Stimulated activated CD8-positive, alpha-beta memory T cell treated with anti-CD3 and anti-CD28 coated beads, Interleukin-15, amount 100 ng/mL, for 4 hours (primary cell): ENCODE results near the gene FAM163A.

Experiments
- DNase-seq, 2 donors: peaks; one replicate each; pipeline ENCODE4 v3.0.0-alpha.2; 2020; ENCODE audit warnings: low read depth in 2 of 2

Gene FAM163A

GRCh38 chr1:179750630-179751029 is 7.5 kb downstream of the FAM163A start:
- DNase-seq, result no peak

- DNase-seq, result no peak
Observed at GRCh38 chr1:179753061-179753460, 10.0 kb downstream of the FAM163A start.

- no peak for DNase-seq
Observed at GRCh38 chr1:179754041-179754624, 11.0 kb downstream of the FAM163A start.

DNA sequence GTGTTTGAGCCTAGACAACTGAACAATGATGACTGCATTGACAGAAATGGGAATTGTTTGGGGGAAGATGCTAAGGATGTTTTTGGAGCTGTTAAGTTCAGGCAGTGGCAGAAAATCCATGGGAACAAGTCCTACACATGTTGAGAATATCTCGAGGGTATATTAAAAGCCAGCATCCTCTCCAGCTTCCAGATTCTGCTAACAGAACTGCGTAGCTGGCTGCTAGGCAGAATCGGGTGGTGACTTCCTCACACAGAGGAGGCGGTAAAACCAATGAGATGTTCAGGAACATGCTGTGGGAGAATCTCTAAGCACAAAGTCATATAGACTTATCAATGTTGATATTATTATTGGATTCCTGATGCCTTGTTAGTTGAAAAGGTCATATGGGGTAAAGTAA is 14.8 kb downstream of the FAM163A start:
- DNase-seq, result no peak

DNA sequence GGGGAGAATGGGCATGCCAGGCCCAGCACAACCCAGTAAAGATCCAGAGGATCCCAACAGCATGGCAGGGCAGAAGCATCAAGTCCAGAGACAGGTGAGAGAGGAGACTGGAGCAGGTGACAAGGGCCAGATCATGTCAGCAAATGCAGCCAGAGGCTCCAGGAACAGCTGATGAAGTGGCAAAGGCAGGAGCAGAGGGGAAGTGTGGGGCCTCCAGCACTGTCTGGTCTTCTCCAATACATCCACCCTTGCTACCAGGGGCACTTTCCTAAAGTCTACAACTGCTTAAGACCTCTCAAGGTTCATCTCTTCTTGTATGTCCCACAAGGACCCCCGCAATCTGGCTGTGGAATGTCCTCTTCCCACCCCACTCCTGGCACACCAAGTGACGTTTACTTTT is 17.4 kb downstream of the FAM163A start:
- DNase-seq, result no peak

GRCh38 chr1:179761296-179761695 is 18.2 kb downstream of the FAM163A start:
- no peak for DNase-seq

DNA sequence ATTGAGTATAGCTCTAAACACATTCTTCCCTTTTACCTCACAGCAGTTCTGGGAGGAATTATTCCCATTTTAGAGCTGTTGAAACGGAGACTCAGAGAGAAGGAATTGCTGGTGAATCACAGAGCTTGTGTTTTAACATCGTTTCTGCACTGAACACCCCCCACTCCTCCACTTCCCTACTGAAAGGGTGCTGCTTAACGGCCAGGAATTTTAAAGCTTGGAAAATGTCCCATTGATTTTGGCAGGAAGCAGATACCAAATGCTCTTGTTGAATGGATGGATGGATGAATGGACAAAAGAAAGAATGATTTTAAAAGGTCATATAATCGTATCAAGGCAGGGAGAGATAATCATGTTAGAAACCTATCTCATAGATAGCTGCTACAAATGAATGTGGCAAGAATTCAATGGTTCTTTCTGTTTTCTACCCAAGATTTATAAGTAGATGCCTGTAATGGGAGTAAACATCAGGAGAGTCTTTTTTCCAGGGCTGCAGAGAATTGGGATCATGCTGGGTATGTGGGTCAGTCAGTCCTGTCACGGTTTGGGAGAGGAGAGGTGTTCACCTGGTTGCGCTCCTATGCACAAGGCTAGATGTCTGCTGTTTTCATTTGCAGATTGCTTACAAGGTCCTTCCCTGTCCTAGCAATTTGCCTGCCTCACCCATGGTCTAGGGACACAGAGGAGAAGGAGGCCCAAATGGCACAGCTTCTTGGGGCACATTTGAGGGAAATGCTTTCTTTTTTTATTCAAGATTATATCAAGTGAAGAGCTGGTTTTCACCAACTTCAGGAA is 19.0 kb downstream of the FAM163A start:
- no peak for DNase-seq

GRCh38 chr1:179767177-179767581 is 24.1 kb downstream of the FAM163A start:
- no peak for DNase-seq

- DNase-seq, result no peak
Observed at GRCh38 chr1:179767996-179768395, 24.9 kb downstream of the FAM163A start.

DNA sequence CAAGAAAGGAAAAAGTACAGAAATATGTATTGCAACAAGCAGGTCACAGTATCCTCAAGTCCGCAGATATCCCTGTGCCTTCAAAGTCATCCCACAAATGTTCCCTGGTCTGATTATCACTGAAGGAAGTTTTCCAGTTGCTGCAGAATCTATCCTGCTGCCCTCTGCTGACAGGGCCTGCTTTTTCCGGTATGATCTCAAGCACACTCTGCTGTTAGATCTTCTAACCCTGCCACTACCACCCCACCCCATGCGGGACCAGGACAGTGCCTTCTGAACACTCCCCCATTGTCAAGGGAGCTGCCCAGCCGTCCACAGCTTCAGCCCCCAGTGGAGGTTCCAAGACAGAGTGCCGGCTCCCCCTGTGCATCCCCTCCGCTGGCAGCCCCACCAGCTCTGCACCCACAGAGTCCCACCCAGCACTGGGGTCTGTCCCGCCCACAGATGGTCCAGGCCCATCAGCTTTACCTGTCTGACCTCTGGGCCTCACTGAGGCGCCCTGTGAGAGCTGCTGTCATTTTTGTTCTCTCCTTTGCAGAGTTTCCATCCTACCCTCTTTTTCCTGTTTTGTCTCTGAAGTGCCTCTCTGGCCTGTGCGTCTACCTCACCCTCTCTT is 27.9 kb downstream of the FAM163A start:
- no peak for DNase-seq

GRCh38 chr1:179773264-179773663 is 30.2 kb downstream of the FAM163A start:
- no peak for DNase-seq

GRCh38 chr1:179774000-179774399 is 30.9 kb downstream of the FAM163A start:
- no peak for DNase-seq

DNA sequence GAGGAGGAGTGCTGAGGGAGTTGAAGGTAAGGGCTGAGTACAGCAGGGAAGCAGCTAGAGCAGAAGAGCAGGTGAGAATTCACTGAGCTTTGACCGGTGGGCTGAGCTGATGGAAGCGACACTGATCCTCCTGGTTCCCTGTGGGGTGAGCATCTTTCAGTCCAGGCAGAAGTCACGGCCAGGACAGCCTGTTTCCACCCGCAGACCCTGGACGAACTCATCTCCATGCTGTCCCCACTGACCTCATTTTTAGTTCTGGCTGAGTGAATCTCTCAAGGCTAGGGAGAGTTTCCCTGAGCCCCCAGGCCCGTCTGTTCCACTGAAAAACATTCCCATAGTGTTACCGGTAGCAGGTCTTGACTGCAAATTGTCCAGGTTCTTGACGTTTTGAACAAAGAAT is 31.5 kb downstream of the FAM163A start:
- DNase-seq, result no peak

DNA sequence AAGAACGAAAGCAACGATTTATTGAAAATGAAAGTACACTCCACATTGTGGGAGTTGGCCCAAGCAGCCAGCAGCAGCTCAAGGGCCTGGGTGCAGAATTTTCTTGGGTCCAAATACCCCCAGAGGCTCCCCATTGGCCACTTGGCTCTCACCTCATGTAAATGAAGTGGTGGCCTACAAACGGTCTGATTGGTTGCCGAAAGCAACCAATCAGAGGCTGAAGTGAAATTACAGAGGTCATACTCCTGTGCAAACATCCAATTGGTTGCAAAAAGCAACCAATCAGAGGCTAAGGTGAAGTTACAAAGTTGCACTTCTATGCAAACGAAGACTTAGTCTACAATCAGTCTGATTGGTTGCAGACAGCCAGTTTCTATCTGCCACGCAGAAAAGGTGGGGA is 31.9 kb downstream of the FAM163A start:
- DNase-seq, result no peak

DNA sequence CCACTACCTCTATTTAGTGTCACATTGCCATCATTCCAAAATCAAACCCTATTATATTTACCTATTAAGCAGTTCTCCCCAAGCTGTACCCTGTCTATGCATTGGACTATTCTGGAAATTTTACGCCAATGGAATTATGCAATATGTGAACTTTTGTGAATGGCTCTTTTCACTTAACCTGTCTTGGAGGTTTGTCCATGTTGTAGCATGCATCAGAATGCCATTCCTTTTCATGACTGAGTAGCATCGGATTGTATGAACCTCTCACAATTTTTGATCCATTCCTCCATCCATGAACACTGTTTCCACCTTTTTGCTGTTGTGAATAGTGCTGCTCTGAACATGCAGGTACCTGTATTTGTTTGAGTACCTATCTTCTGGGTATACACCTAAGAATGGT is 33.7 kb downstream of the FAM163A start:
- DNase-seq, result no peak

- no peak for DNase-seq
Observed at GRCh38 chr1:179777731-179778130, 34.6 kb downstream of the FAM163A start.

DNA sequence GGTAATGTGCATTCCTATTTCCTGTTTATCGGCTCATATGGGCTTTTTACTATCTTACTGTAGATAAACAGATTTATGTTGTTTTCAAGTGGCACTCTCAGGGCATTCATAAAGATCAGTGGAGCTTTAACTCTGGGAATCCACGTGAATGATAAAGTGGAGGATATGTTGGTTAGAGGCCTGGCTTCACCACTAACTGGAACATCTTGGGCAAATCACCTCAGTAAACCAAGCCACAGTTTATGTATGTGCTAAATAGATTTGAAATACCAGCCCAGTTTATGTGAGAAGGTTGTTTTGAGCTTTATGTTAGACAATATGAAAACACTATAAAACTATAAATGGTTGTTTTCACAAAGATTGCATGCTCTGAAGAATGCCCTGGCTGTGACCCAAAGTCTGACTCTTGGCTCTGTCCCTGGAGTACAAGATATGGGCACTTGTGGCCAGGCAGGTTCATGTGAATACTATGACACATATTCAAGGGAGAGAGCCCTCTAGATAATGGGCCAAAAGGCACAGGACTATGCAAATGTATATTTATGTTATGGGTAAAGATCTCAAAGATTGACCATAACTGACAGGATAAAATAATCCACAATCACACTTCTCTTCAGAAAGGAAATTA is 36.7 kb downstream of the FAM163A start:
- no peak for DNase-seq

DNA sequence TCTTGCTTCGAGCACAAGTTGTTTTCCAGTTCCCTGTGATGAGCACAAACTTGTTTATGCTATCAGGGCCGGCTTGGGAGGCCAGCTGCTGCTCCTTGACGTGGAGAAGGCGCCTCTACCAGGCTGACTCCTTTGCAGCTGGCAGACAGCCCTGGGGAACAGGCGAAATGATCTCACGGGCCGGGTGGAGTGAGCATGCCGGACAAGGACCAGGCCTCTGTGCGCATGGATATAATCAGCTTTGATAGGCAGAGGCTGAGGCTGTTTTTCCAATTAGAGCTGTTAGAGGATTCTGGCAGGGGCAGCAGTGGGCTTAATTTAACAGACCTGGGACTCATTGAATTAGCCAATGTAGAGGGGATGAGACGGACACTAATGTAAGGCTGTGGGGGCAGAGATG is 38.9 kb downstream of the FAM163A start:
- DNase-seq, result no peak

DNA sequence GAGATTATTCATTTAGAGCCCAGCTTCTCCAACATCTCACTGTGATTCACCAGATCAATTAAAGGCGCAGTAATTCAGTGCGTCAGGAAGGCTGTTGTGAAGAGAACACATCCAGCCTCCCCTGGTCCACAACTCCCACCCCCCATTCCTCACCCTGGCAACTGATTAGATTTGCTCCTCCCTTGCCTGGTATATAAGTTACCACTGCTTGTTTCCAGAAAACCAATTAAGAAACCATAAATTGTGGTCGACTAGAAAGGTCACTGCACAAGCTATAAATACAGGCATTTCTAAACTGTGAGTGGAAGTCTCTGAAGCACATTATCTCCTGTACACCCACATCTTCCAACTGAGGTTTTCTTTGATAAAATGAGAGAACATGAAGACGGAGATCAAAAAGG is 41.9 kb downstream of the FAM163A start:
- DNase-seq, result no peak

GRCh38 chr1:179785728-179786127 is 42.6 kb downstream of the FAM163A start:
- no peak for DNase-seq

- DNase-seq, result no peak
Observed at GRCh38 chr1:179786815-179787685, 44.0 kb downstream of the FAM163A start.

DNA sequence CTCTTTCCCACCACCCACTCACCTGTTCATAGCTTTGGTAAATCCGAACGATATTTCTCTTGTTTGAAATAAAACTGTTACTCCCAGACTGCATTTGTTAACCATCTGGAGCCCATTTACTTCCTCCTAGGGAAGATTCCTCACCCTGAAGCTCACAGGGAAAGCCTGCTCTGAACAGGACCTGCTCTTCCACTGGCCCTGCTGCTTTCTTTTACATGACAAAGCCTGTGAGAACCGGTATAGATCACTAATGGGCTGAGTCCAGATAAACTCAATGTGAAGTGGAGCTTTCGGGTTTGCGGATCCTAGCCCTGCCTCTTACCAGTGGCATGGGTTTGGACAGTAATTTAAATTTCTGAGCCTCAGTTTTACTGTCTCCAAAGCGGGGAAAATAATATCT is 45.2 kb downstream of the FAM163A start:
- no peak for DNase-seq
